ENCODE results near the gene DCTN5.

- TF ChIP-seq CTCF (conservative IDR thresholded peaks at IDR 0.05) = no peak
- no peak for TF ChIP-seq EZH2 (IDR thresholded peaks at IDR 0.05; ENCODE audit: low read depth)
Measured at GRCh38 chr16:23694265-23694643, 53.0 kb downstream of the DCTN5 start.
